ENCODE data around the gene COL5A1. TPM values are rescaled to one million over a fixed set of nuclear protein-coding genes. Genes with fewer than 3 reads are reported as not detected.

The COL5A1 gene
- total RNA-seq, 4 donors from 2014 or later = 4.0 to 12.8 (median 6.3) TPM

DNA sequence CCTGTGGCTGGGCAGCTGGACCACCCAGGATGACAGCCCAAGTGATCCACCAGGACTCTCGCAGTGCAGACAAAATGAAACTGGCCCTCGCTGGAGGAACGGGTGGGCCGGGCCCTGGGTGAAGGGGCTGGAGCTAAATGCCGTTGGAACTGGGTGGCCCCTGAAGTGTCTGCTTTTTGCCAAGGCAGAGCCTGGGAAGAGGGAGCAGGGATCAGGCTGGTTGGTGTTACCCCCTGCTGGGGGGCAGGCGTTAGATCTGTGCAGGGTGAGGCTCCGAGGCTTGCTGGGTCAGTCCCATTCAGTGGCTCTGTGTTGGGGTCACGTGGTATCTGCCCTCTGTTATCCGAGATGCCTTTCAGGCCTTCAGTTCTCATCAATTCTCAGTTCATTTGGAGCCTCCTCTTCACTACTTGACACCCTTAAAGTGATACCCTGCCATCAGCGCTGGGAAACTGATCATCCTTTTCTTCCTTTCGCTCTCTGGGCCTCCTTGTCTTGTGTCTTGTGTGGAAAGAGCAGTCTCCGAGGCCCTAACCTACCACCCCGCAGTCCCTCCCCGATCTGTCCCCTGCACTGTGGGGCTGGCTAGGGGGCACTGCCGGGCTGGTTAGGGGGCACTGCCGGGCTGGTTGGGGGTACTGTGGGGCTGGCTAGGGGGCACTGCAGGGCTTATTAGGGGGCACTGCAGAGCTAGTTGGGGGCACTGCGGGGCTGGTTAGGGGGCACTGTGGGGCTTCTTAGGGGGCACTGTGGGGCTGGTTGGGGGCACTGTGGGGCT, 37.3 kb downstream of the COL5A1 start:
- Histone ChIP-seq H3K4me1 (peaks cover 3 to 34% (median 8%) of the 10 kb centered on the region in 3 donors), H3K27ac (peak overlapping the region in 1 of 4 donors; percentile 1), H3K4me3 (peak overlapping the region in 1 of 4 donors; percentile 19), H3K27me3 (no peaks in the 10 kb centered on the region), H3K9me3 (peaks cover 0 to 9% (median 0%) of the 10 kb centered on the region in 3 donors), H3K36me3 (no peaks in the 10 kb centered on the region)
- intact Hi-C loops (cut with DNase I) = no loop called here
- TF ChIP-seq, protein P1, sequence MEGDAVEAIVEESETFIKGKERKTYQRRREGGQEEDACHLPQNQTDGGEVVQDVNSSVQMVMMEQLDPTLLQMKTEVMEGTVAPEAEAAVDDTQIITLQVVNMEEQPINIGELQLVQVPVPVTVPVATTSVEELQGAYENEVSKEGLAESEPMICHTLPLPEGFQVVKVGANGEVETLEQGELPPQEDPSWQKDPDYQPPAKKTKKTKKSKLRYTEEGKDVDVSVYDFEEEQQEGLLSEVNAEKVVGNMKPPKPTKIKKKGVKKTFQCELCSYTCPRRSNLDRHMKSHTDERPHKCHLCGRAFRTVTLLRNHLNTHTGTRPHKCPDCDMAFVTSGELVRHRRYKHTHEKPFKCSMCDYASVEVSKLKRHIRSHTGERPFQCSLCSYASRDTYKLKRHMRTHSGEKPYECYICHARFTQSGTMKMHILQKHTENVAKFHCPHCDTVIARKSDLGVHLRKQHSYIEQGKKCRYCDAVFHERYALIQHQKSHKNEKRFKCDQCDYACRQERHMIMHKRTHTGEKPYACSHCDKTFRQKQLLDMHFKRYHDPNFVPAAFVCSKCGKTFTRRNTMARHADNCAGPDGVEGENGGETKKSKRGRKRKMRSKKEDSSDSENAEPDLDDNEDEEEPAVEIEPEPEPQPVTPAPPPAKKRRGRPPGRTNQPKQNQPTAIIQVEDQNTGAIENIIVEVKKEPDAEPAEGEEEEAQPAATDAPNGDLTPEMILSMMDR (IDR thresholded peaks at IDR 0.05) = no peak
- TF ChIP-seq POLR2A (IDR thresholded peaks at IDR 0.05) = no peak
- no peak for DNase-seq
- WGBS, 2 donors = 80 to 87% methylated on average over 7 to 9 of the region's 17 CpGs

DNA sequence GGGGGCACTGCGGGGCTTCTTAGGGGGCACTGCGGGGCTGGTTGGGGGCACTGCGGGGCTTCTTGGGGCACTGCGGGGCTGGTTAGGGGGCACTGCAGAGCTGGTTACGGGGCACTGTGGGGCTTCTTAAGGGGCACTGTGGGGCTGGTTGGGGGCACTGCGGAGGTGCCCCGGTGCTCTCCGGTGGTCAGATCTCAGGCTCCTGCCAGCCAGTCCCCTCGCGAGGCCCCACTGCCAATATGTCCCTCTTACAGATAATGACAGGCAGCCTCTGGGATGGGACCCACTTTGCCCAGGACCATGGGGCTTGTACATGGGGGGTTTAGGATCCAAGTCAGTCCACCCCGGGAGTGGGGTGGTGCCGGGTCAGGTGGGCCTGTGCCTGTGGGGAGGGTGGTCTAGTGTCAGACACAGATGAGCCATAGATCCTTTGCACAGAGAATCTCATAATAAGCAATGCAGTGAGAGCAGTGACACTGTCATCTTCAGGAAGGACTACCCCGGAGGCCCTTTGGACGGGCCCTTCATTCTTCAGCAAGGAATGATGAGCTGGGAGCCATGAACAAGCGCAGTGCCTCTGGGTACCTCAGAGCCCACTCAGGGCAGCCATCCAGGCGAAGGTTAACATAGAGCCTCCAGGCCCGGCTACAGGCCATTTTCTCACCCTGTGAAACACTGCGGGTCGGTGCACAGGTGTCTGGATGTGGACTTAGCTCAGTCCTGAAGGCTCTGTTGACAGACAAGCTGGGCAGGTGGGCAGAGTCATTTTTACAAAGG, 38.2 kb downstream of the COL5A1 start:
- intact Hi-C loops (cut with DNase I) = no loop called here
- WGBS, 2 donors = 100% methylated on average over 1 of the region's 19 CpGs; no CpG with 5 or more reads in 1 of the 2 donors
- peaks cover 0 to 9% (median 0%) of the 10 kb centered on the region in 3 donors for H3K9me3 ChIP-seq
- H3K36me3 ChIP-seq = no peaks in the 10 kb centered on the region
- H3K27ac ChIP-seq = no peak overlapping the region
- H3K27me3 ChIP-seq = no peaks in the 10 kb centered on the region
- no peak for DNase-seq
- TF ChIP-seq, protein P1 (IDR thresholded peaks at IDR 0.05) = no peak
- TF ChIP-seq POLR2A (IDR thresholded peaks at IDR 0.05) = no peak
- H3K4me1 ChIP-seq = peaks cover 3 to 34% (median 8%) of the 10 kb centered on the region in 3 donors
- H3K4me3 ChIP-seq = no peak overlapping the region

DNA sequence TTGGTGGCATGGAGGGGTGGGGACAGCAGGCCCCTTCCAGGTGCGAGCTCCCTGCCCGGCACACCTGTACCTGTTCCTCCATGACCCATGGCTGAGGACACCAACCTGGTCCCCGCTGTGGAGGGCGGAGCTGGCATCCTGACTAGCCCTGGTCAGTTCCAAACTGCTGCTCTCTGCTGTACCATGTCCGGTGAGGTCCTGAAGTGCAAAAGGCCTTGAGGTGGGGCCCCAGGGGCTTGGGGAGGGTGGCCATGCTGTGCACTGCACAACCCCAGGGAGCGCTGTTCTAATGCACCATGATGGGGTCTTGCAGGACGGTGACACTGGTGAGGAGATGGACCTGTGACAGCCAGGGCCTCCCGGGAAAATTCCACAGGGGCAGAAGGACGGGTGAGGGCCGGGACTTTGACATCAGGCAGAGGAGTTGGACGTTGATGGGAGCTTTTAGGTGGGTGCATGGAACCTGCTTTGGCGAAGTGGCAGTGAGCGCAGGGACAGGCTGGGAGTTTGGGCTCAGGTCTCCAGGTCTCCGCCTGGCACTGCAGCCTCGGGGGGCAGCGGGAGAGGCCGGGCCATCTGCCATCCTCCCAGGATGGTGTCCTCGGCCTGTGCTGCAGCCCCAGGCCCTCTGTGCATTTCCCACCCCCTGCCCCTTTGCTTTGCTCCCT, 38.9 kb downstream of the COL5A1 start:
- TF ChIP-seq, protein P1 (IDR thresholded peaks at IDR 0.05) = no peak
- no peak for TF ChIP-seq POLR2A (IDR thresholded peaks at IDR 0.05)
- DNase-seq = no peak
- WGBS, 2 donors = 74 to 85% methylated on average over 8 to 13 of the region's 18 CpGs
- Histone ChIP-seq H3K27ac (peak overlapping the region in 3 of 4 donors; percentile 10 to 42 (median 40)), H3K4me1 (peaks cover 3 to 34% (median 8%) of the 10 kb centered on the region in 3 donors), H3K27me3 (no peaks in the 10 kb centered on the region), H3K4me3 (no peak overlapping the region), H3K9me3 (peaks cover 0 to 7% (median 0%) of the 10 kb centered on the region in 3 donors), H3K36me3 (no peaks in the 10 kb centered on the region)
- intact Hi-C loops (cut with DNase I) = no loop called here

DNA sequence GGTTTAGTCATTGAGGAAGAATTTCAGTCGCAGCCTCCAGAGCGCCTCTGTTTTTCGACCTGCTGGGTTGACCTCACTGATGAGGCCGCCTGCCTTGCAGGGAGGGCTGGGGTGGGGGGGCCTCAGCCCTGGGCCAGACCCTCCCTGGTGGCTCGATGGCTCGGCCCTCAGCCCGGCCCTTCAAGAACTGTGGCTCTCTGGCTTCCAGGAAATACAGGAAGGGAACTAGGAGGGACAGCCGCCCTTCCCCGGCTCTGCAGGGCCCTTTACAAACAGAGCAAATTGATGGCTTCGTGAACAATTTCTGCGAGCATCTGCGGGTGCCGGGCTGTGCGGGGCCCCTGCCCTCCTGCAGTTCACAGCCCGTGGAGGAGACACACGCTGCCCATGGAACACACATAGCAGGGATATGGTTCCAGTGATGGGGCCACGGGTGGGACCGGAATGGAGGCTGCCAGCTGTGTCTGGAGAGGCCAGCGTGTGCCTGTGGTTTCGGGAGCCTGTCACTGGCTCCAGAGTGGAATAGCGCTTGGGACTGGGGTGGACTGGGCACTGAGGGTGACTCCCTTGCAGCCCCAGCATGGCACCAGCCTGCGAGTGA, 39.6 kb downstream of the COL5A1 start:
- Histone ChIP-seq H3K36me3 (no peaks in the 10 kb centered on the region), H3K4me1 (peaks cover 3 to 34% (median 8%) of the 10 kb centered on the region in 3 donors), H3K27me3 (no peaks in the 10 kb centered on the region), H3K9me3 (peaks cover 0 to under 1% (median 0%) of the 10 kb centered on the region in 3 donors), H3K27ac (peak overlapping the region in 3 of 4 donors; percentile 10 to 42 (median 40)), H3K4me3 (no peak overlapping the region)
- 84 to 94% methylated on average over 6 to 14 of the region's 22 CpGs for WGBS, 2 donors
- DNase-seq = no peak
- TF ChIP-seq, protein P1 (IDR thresholded peaks at IDR 0.05) = no peak
- no peak for TF ChIP-seq POLR2A (IDR thresholded peaks at IDR 0.05)
- intact Hi-C loops (cut with DNase I) = no loop called here

Data from esophagus squamous epithelium (tissue), 5 donors.